ENCODE data around the gene RLN3. TPM values are rescaled to one million over a fixed set of nuclear protein-coding genes. Genes with fewer than 3 reads are reported as not detected.

RLN3 gene
- total and polyA plus RNA-seq, 9 of the 15 experiments (the other 6 are each of a cell fraction or from before 2014, with no cell fraction given): 0.31 to 1.2 (median 0.71) TPM; not detected in 6

DNA sequence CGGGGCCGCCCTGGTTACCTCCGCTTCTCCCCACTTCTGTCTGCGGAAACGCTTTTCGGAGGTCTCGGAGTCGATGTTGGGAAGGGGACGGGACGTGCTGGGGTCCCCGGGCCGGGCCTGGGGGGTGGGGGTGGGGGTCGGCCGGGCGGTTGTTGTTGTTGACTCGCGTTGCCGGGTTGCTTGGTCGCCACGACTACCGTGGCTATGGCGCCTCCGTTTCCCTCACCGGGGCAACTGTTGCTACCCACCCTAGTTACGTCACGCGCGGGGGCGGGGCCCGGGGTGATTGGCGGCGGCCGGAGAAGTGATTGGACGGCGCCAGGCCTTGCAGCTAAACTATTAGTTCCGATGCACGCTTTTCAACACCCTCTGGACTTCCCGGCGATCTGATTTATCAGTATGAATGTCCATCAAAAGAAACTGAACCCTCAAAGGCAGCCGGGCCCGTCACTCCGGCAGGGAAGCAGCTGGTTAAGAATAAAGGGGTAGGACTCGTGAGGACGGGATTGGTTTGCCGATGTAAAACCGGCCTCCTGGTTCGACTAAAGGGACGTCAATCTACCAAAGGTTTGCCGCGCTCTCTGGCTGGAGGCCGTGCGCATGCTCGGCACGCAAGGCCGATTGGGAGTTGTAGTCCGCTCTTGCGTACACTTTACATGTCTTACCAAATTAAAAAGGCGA lies 21.7 kb upstream of the RLN3 start, which contains the start of gene RFX1 (continued):
- TF ChIP-seq KLF10 (CRISPR knock-in tag; IDR thresholded peaks at IDR 0.05) (no peak), NFYB (IDR thresholded peaks at IDR 0.05; ENCODE audit: extremely low read depth, insufficient read length) (peak; percentile 95), ATF1 (CRISPR knock-in tag; IDR thresholded peaks at IDR 0.05) (peak; percentile 75), ATF1 (tag; IDR thresholded peaks at IDR 0.05) (peak; percentile 99; the same call in 1 of the 2 replicates), TCFL5 (CRISPR knock-in tag; conservative IDR thresholded peaks at IDR 0.05) (no peak), CBX1 (IDR thresholded peaks at IDR 0.05; ENCODE audit: low read depth) (no peak), TAF15 (IDR thresholded peaks at IDR 0.05; ENCODE audit: low read depth, low read length) (no peak), ZNF311 (CRISPR knock-in tag; IDR thresholded peaks at IDR 0.05) (no peak), RBM25 (IDR thresholded peaks at IDR 0.05; ENCODE audit: low read depth, low read length, severe bottlenecking) (peak; percentile 92), ZKSCAN8 (CRISPR knock-in tag; IDR thresholded peaks at IDR 0.05) (no peak), CCAR2 (IDR thresholded peaks at IDR 0.05; ENCODE audit: low read depth, low read length) (no peak), BHLHE40 (IDR thresholded peaks at IDR 0.05; ENCODE audit: low read length) (peak; percentile 29; the same call in 1 of the 2 replicates), MECOM (CRISPR knock-in tag; IDR thresholded peaks at IDR 0.05) (no peak)
- TF ChIP-seq, protein P1, sequence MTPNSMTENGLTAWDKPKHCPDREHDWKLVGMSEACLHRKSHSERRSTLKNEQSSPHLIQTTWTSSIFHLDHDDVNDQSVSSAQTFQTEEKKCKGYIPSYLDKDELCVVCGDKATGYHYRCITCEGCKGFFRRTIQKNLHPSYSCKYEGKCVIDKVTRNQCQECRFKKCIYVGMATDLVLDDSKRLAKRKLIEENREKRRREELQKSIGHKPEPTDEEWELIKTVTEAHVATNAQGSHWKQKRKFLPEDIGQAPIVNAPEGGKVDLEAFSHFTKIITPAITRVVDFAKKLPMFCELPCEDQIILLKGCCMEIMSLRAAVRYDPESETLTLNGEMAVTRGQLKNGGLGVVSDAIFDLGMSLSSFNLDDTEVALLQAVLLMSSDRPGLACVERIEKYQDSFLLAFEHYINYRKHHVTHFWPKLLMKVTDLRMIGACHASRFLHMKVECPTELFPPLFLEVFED (CRISPR knock-in tag; conservative IDR thresholded peaks at IDR 0.05): 0 out of 2 replicates have a peak, but pooled peaks have one; percentile 9
- TF ChIP-seq, protein P2, sequence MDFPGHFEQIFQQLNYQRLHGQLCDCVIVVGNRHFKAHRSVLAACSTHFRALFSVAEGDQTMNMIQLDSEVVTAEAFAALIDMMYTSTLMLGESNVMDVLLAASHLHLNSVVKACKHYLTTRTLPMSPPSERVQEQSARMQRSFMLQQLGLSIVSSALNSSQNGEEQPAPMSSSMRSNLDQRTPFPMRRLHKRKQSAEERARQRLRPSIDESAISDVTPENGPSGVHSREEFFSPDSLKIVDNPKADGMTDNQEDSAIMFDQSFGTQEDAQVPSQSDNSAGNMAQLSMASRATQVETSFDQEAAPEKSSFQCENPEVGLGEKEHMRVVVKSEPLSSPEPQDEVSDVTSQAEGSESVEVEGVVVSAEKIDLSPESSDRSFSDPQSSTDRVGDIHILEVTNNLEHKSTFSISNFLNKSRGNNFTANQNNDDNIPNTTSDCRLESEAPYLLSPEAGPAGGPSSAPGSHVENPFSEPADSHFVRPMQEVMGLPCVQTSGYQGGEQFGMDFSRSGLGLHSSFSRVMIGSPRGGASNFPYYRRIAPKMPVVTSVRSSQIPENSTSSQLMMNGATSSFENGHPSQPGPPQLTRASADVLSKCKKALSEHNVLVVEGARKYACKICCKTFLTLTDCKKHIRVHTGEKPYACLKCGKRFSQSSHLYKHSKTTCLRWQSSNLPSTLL (IDR thresholded peaks at IDR 0.05): no peak
- TF ChIP-seq, protein P3, sequence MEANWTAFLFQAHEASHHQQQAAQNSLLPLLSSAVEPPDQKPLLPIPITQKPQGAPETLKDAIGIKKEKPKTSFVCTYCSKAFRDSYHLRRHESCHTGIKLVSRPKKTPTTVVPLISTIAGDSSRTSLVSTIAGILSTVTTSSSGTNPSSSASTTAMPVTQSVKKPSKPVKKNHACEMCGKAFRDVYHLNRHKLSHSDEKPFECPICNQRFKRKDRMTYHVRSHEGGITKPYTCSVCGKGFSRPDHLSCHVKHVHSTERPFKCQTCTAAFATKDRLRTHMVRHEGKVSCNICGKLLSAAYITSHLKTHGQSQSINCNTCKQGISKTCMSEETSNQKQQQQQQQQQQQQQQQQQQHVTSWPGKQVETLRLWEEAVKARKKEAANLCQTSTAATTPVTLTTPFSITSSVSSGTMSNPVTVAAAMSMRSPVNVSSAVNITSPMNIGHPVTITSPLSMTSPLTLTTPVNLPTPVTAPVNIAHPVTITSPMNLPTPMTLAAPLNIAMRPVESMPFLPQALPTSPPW (CRISPR knock-in tag; IDR thresholded peaks at IDR 0.05): peak; percentile 87
- TF ChIP-seq, protein P4, sequence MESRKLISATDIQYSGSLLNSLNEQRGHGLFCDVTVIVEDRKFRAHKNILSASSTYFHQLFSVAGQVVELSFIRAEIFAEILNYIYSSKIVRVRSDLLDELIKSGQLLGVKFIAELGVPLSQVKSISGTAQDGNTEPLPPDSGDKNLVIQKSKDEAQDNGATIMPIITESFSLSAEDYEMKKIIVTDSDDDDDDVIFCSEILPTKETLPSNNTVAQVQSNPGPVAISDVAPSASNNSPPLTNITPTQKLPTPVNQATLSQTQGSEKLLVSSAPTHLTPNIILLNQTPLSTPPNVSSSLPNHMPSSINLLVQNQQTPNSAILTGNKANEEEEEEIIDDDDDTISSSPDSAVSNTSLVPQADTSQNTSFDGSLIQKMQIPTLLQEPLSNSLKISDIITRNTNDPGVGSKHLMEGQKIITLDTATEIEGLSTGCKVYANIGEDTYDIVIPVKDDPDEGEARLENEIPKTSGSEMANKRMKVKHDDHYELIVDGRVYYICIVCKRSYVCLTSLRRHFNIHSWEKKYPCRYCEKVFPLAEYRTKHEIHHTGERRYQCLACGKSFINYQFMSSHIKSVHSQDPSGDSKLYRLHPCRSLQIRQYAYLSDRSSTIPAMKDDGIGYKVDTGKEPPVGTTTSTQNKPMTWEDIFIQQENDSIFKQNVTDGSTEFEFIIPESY (CRISPR knock-in tag; IDR thresholded peaks at IDR 0.05): no peak
- TF ChIP-seq, protein P5, sequence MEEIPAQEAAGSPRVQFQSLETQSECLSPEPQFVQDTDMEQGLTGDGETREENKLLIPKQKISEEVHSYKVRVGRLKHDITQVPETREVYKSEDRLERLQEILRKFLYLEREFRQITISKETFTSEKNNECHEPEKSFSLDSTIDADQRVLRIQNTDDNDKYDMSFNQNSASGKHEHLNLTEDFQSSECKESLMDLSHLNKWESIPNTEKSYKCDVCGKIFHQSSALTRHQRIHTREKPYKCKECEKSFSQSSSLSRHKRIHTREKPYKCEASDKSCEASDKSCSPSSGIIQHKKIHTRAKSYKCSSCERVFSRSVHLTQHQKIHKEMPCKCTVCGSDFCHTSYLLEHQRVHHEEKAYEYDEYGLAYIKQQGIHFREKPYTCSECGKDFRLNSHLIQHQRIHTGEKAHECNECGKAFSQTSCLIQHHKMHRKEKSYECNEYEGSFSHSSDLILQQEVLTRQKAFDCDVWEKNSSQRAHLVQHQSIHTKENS (CRISPR knock-in tag; IDR thresholded peaks at IDR 0.05): no peak
- TF ChIP-seq, protein P6, sequence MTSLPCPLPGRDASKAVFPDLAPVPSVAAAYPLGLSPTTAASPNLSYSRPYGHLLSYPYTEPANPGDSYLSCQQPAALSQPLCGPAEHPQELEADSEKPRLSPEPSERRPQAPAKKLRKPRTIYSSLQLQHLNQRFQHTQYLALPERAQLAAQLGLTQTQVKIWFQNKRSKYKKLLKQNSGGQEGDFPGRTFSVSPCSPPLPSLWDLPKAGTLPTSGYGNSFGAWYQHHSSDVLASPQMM (CRISPR knock-in tag; IDR thresholded peaks at IDR 0.05): no peak

Measured in K562 (cell line).